Neural progenitor cell (in vitro differentiated cells): ENCODE data around the gene ADAMTS12. TPM values are rescaled to one million over a fixed set of nuclear protein-coding genes. Genes with fewer than 3 reads are reported as not detected.

Source experiments
- DNase-seq: peaks from one replicate; pipeline ENCODE4 v3.0.0-alpha.2; 2016; ENCODE audit warnings: low spot score
- H2AFZ ChIP-seq: fragments of 200-600 bp; sonication (generic); replicated peaks from 2 replicates; pipeline ENCODE4 v1.6.1; 2016; ENCODE audit warnings: antibody characterized with exemption
- H3F3A ChIP-seq: fragments of 200-600 bp; sonication (generic); 2 replicates; pipeline ENCODE4 v1.6.1; 2016; ENCODE audit warnings: antibody characterized with exemption, low read depth
- H3K27ac ChIP-seq: fragments of 200-600 bp; sonication (generic); 2 replicates; pipeline ENCODE4 v1.5.1; 2016; ENCODE audit warnings: mild to moderate bottlenecking
- H3K27me3 ChIP-seq: fragments of 200-600 bp; sonication (generic); 2 replicates; pipeline ENCODE4 v1.6.1; 2016; ENCODE audit warnings: mild to moderate bottlenecking, moderate library complexity
- H3K36me3 ChIP-seq: fragments of 200-600 bp; sonication (generic); 2 replicates; pipeline ENCODE4 v1.5.1; 2016
- H3K4me1 ChIP-seq: fragments of 200-600 bp; sonication (generic); 2 replicates; pipeline ENCODE4 v1.6.1; 2016; ENCODE audit warnings: mixed run types
- H3K4me2 ChIP-seq: fragments of 200-600 bp; sonication (generic); 2 replicates; pipeline ENCODE4 v1.6.1; 2016
- H3K4me3 ChIP-seq: fragments of 200-600 bp; sonication (generic); 2 replicates; pipeline ENCODE4 v1.5.1; 2016
- H3K79me2 ChIP-seq: fragments of 200-600 bp; sonication (generic); 2 replicates; pipeline ENCODE4 v1.6.1; 2016; ENCODE audit warnings: low read depth
- H3K9ac ChIP-seq: fragments of 200-600 bp; sonication (generic); 2 replicates; pipeline ENCODE4 v1.6.1; 2016
- H3K9me3 ChIP-seq: fragments of 200-600 bp; sonication (generic); 2 replicates; pipeline ENCODE4 v1.5.1; 2016; ENCODE audit warnings: low read depth
- H4K20me1 ChIP-seq: fragments of 200-600 bp; sonication (generic); 2 replicates; pipeline ENCODE4 v1.6.1; 2016; ENCODE audit warnings: low read depth
- H3K27ac Mint-ChIP-seq: 3 replicates; pipeline ENCODE4 v1.8.0; 2021; ENCODE audit warnings: mixed read lengths
- H3K27me3 Mint-ChIP-seq: 2 replicates; pipeline ENCODE4 v1.8.0; 2022; ENCODE audit warnings: low read depth, mild to moderate bottlenecking, inconsistent platforms, moderate library complexity, mixed read lengths; ENCODE audit not compliant: insufficient read depth
- H3K36me3 Mint-ChIP-seq: 3 replicates; pipeline ENCODE4 v1.8.0; 2021; ENCODE audit warnings: mixed read lengths
- H3K4me1 Mint-ChIP-seq: 3 replicates; pipeline ENCODE4 v1.8.0; 2021; ENCODE audit warnings: mixed read lengths
- H3K4me3 Mint-ChIP-seq: 3 replicates; pipeline ENCODE4 v1.8.0; 2021; ENCODE audit warnings: mild to moderate bottlenecking, moderate library complexity, mixed read lengths
- H3K9me3 Mint-ChIP-seq: 3 replicates; pipeline ENCODE4 v1.8.0; 2020; ENCODE audit warnings: mixed read lengths
- CTCF ChIP-seq: fragments of 200-600 bp; sonication (generic); IDR thresholded peaks from 2 replicates; pipeline ENCODE4 v1.5.1; 2017; ENCODE audit warnings: antibody characterized with exemption, mild to moderate bottlenecking
- EZH2 ChIP-seq: fragments of 200-600 bp; sonication (generic); IDR thresholded peaks from 2 replicates; pipeline ENCODE4 v1.6.1; 2017; ENCODE audit warnings: antibody characterized with exemption, mild to moderate bottlenecking, moderate library complexity
- EZH2phosphoT487 ChIP-seq: fragments of 200-600 bp; sonication (generic); IDR thresholded peaks from 2 replicates; pipeline ENCODE4 v1.6.1; 2017; ENCODE audit warnings: antibody characterized with exemption
- total RNA-seq: library from RNA; depleted of rRNA; stranded (reverse); fragments of >200 nt; gene quantifications from 2 replicates; pipeline ENCODE4 v1.2.3, GENCODE V29; 2015; ENCODE audit warnings: low replicate concordance

ADAMTS12 gene
- total RNA-seq, 1 donor from 2014 or later: 15.6 TPM

- H3K4me2 ChIP-seq: no peak overlapping the region
- H3K27ac ChIP-seq: no peak overlapping the region
- no peak overlapping the region for H3K9ac ChIP-seq
- Mint-ChIP-seq H3K36me3 (no peaks in the 10 kb centered on the region), H3K9me3 (no peaks in the 10 kb centered on the region), H3K27ac (no peak overlapping the region), H3K4me3 (no peak overlapping the region), H3K27me3 (peaks cover 5% of the 10 kb centered on the region), H3K4me1 (peaks cover 10% of the 10 kb centered on the region)
- H3F3A ChIP-seq: no peaks in the 10 kb centered on the region
- H3K4me3 ChIP-seq: no peak overlapping the region
- no peaks in the 10 kb centered on the region for H3K9me3 ChIP-seq
- H3K27me3 ChIP-seq: peaks cover 29% of the 10 kb centered on the region
- no peaks in the 10 kb centered on the region for H3K36me3 ChIP-seq
- H4K20me1 ChIP-seq: peaks cover 10% of the 10 kb centered on the region
- H3K4me1 ChIP-seq: no peaks in the 10 kb centered on the region
- no peak for DNase-seq
- no peak overlapping the region for H2AFZ ChIP-seq
- TF ChIP-seq EZH2phosphoT487: no peak
- TF ChIP-seq EZH2: no peak
- TF ChIP-seq CTCF: no peak
- no peaks in the 10 kb centered on the region for H3K79me2 ChIP-seq
These were observed 47.9 kb upstream of the ADAMTS12 start for GRCh38 chr5:33939556-33940262.

GRCh38 chr5:33938881-33939280, 47.1 kb upstream of the ADAMTS12 start:
- Histone ChIP-seq H4K20me1 (peaks cover 10% of the 10 kb centered on the region), H3K27ac (no peak overlapping the region), H3K79me2 (no peaks in the 10 kb centered on the region), H3F3A (no peaks in the 10 kb centered on the region), H2AFZ (no peak overlapping the region), H3K9ac (no peak overlapping the region), H3K36me3 (no peaks in the 10 kb centered on the region), H3K27me3 (peaks cover 29% of the 10 kb centered on the region), H3K9me3 (no peaks in the 10 kb centered on the region), H3K4me2 (no peak overlapping the region), H3K4me1 (no peaks in the 10 kb centered on the region), H3K4me3 (no peak overlapping the region)
- H3K4me3 Mint-ChIP-seq: no peak overlapping the region
- H3K9me3 Mint-ChIP-seq: no peaks in the 10 kb centered on the region
- peaks cover 8% of the 10 kb centered on the region for H3K4me1 Mint-ChIP-seq
- H3K27me3 Mint-ChIP-seq: peaks cover 5% of the 10 kb centered on the region
- TF ChIP-seq EZH2 (no peak), CTCF (no peak), EZH2phosphoT487 (no peak)
- DNase-seq: no peak
- no peak overlapping the region for H3K27ac Mint-ChIP-seq
- no peaks in the 10 kb centered on the region for H3K36me3 Mint-ChIP-seq

GRCh38 chr5:33938507-33938796, 46.7 kb upstream of the ADAMTS12 start:
- Histone ChIP-seq H3K36me3 (no peaks in the 10 kb centered on the region), H3K4me1 (no peaks in the 10 kb centered on the region), H3K79me2 (no peaks in the 10 kb centered on the region), H3K4me3 (no peak overlapping the region), H3K9ac (no peak overlapping the region), H3F3A (no peaks in the 10 kb centered on the region), H3K9me3 (no peaks in the 10 kb centered on the region), H3K4me2 (no peak overlapping the region), H3K27ac (no peak overlapping the region), H4K20me1 (peaks cover 10% of the 10 kb centered on the region), H2AFZ (no peak overlapping the region), H3K27me3 (peaks cover 29% of the 10 kb centered on the region)
- Mint-ChIP-seq H3K36me3 (no peaks in the 10 kb centered on the region), H3K4me1 (peaks cover 8% of the 10 kb centered on the region), H3K9me3 (no peaks in the 10 kb centered on the region), H3K27me3 (peaks cover 8% of the 10 kb centered on the region), H3K27ac (no peak overlapping the region), H3K4me3 (no peak overlapping the region)
- DNase-seq: no peak
- TF ChIP-seq EZH2phosphoT487 (no peak), CTCF (no peak), EZH2 (no peak)
